Activated CD8-positive, alpha-beta T cell treated with anti-CD3 and anti-CD28 coated beads for 36 hours (primary cell): ENCODE measurements around the gene DNM3. TPM values are rescaled to one million over a fixed set of nuclear protein-coding genes. Genes with fewer than 3 reads are reported as not detected.

ENCODE experiments used
- ATAC-seq: fragments of 200-7000 bp; cut with Tn5 transposase; one replicate; pipeline ENCODE4 v1.10.0; 2021; ENCODE audit warnings: mild to moderate bottlenecking, moderate library complexity
- CTCF ChIA-PET: fragments of 350-600 bp; sonication (Branson Sonifier 250); formaldehyde crosslinking; loops from one replicate; lab custom pipeline; 2021; ENCODE audit warnings: antibody characterized with exemption; lab: Charles Lee
- POLR2A ChIA-PET: fragments of 350-600 bp; sonication (Branson Sonifier 250); formaldehyde crosslinking; loops from one replicate; lab custom pipeline; 2021; ENCODE audit warnings: antibody characterized with exemption; lab: Charles Lee
- DNase-seq: peaks from one replicate; pipeline ENCODE4 v3.0.0-alpha.2; 2020
- H3K27ac Mint-ChIP-seq: one replicate; pipeline ENCODE4 v1.8.0; 2021; ENCODE audit warnings: mild to moderate bottlenecking, mixed read lengths
- H3K27me3 Mint-ChIP-seq: one replicate; pipeline ENCODE4 v1.8.0; 2021; ENCODE audit warnings: mixed read lengths
- H3K36me3 Mint-ChIP-seq: one replicate; pipeline ENCODE4 v1.8.0; 2021; ENCODE audit warnings: low read depth, mixed read lengths
- H3K4me1 Mint-ChIP-seq: one replicate; pipeline ENCODE4 v1.8.0; 2021; ENCODE audit warnings: low read depth, mixed read lengths
- H3K4me3 Mint-ChIP-seq: one replicate; pipeline ENCODE4 v1.8.0; 2021; ENCODE audit warnings: mild to moderate bottlenecking, moderate library complexity, mixed read lengths
- H3K9me3 Mint-ChIP-seq: one replicate; pipeline ENCODE4 v1.8.0; 2021; ENCODE audit warnings: mixed read lengths
- intact Hi-C: fragments of 100-400 bp; cut with micrococcal nuclease; formaldehyde crosslinking; loops from one replicate; pipeline ENCODE4 v1.10.0; 2022
- total RNA-seq, 2 experiments: library from RNA; stranded (reverse); gene quantifications; one replicate each; pipeline ENCODE4 v1.2.3, GENCODE V29; 2021
- TF ChIP-seq, protein P1 (sequence below): fragments of 200-600 bp; IDR thresholded peaks from one replicate; pipeline ENCODE4 v1.8.0; 2022; ENCODE audit warnings: antibody characterized with exemption, mild to moderate bottlenecking

DNM3 gene
- total RNA-seq, 2 experiments from 2014 or later = 0.58 to 1.1 TPM

DNA sequence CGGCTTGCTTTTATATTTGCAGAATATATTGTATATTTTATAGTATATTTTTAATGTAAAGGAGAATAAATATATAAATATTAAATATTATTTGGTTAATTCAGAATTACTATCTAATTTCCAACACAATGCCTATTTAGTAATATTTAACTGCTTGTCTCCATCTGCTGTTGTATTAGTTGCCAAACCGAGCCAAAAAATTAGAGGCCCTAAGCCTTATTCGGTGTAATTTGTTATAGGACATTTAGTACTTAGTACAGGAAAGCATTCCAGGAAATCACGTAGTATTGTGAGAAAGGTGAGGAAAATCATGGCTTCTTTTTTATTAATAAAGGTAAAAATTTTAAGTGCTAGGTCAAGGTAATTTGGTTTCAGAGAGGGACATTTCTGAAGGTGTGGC is 93.8 kb downstream of the DNM3 start:
- intact Hi-C loops = no loop called here
- ATAC-seq (no peak), DNase-seq (no peak)
- H3K27ac Mint-ChIP-seq = no peak overlapping the region
- H3K4me1 Mint-ChIP-seq = no peaks in the 10 kb centered on the region
- ChIA-PET POLR2A (no interaction called here), CTCF (no interaction called here)
- no peaks in the 10 kb centered on the region for H3K36me3 Mint-ChIP-seq
- TF ChIP-seq, protein P1, sequence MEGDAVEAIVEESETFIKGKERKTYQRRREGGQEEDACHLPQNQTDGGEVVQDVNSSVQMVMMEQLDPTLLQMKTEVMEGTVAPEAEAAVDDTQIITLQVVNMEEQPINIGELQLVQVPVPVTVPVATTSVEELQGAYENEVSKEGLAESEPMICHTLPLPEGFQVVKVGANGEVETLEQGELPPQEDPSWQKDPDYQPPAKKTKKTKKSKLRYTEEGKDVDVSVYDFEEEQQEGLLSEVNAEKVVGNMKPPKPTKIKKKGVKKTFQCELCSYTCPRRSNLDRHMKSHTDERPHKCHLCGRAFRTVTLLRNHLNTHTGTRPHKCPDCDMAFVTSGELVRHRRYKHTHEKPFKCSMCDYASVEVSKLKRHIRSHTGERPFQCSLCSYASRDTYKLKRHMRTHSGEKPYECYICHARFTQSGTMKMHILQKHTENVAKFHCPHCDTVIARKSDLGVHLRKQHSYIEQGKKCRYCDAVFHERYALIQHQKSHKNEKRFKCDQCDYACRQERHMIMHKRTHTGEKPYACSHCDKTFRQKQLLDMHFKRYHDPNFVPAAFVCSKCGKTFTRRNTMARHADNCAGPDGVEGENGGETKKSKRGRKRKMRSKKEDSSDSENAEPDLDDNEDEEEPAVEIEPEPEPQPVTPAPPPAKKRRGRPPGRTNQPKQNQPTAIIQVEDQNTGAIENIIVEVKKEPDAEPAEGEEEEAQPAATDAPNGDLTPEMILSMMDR = no peak
- H3K4me3 Mint-ChIP-seq = no peak overlapping the region
- H3K27me3 Mint-ChIP-seq = peaks cover 2% of the 10 kb centered on the region
- H3K9me3 Mint-ChIP-seq = no peaks in the 10 kb centered on the region

DNA sequence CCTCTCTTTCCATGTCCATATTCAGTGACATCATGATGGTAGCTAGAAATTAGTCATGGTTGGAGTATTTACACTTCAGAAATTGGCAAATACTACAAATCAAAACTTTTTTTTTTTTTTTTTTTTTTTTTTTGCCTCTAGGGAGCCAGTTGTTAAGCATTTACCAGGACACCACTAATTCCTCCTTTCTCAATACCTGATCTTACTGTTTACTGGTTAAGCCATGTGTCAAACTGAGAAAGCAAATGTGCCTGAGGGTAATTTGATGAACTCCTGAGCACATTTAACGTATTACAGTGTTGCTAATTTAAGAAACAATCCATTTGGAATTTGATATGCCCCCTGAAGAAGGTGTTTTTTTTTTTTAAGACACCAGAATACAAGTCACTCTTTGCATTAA is 94.4 kb downstream of the DNM3 start:
- H3K36me3 Mint-ChIP-seq = no peaks in the 10 kb centered on the region
- no peaks in the 10 kb centered on the region for H3K9me3 Mint-ChIP-seq
- TF ChIP-seq, protein P1 = no peak
- no peak overlapping the region for H3K27ac Mint-ChIP-seq
- POLR2A ChIA-PET = no interaction called here
- no peak for DNase-seq
- CTCF ChIA-PET = no interaction called here
- no peak overlapping the region for H3K4me3 Mint-ChIP-seq
- intact Hi-C loops = no loop called here
- H3K4me1 Mint-ChIP-seq = no peaks in the 10 kb centered on the region
- H3K27me3 Mint-ChIP-seq = peaks cover 2% of the 10 kb centered on the region
- no peak for ATAC-seq

DNA sequence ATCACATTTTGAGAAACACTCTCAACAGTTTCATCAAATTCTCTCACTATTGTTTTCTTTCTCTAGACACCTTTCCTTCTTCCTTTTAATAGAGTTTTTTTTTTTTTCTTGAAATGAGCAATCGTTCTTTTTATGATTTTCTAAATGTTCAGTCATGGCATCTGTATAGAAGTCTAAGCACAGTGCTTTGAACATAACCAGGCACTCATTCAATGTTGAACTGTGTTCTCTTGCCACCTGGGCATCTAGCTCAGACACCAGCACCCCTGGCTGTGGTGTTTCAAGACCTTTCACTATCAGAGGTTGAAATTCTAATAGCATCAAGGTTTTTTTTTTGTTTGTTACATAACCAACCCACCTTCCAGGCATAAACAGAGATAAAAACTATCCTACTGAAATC is 96.6 kb downstream of the DNM3 start:
- no peaks in the 10 kb centered on the region for H3K4me1 Mint-ChIP-seq
- TF ChIP-seq, protein P1 = no peak
- H3K27ac Mint-ChIP-seq = no peak overlapping the region
- ATAC-seq = no peak
- H3K36me3 Mint-ChIP-seq = no peaks in the 10 kb centered on the region
- CTCF ChIA-PET = interaction anchor here (1.7 kb wide), 1 partner anchor 10 kb away, joined by 5 read pairs; no protein-coding TSS in a partner anchor
- peaks cover 2% of the 10 kb centered on the region for H3K27me3 Mint-ChIP-seq
- no peak overlapping the region for H3K4me3 Mint-ChIP-seq
- intact Hi-C loops = no loop called here
- H3K9me3 Mint-ChIP-seq = no peaks in the 10 kb centered on the region
- DNase-seq = no peak
- POLR2A ChIA-PET = no interaction called here

DNA sequence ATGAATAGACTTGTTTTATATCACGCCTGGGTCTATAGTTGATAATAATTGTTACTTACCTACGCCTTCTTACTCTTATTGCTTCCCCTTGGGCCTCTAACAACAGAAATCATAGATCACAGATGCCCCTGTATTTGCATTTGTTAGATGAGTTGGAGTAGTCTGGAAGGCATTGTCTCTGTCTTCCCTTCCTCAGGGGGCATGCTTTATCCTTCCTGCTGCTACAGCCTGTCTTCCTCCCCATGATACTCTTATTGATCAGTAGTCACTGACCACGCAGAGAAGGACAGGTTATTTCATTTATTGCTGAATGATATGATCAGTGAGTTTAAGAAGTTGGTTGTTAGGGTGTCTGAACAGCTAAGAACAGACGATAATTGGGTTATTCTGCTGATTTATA is 98.4 kb downstream of the DNM3 start:
- Mint-ChIP-seq H3K4me1 (no peaks in the 10 kb centered on the region), H3K4me3 (no peak overlapping the region), H3K27me3 (peaks cover 2% of the 10 kb centered on the region), H3K27ac (no peak overlapping the region), H3K9me3 (no peaks in the 10 kb centered on the region), H3K36me3 (no peaks in the 10 kb centered on the region)
- TF ChIP-seq, protein P1 = no peak
- ChIA-PET POLR2A (no interaction called here), CTCF (interaction anchor here (1.2 kb wide), 1 partner anchor 11 kb away, joined by 3 read pairs; no protein-coding TSS in a partner anchor)
- ATAC-seq (no peak), DNase-seq (no peak)
- intact Hi-C loops = no loop called here

DNA sequence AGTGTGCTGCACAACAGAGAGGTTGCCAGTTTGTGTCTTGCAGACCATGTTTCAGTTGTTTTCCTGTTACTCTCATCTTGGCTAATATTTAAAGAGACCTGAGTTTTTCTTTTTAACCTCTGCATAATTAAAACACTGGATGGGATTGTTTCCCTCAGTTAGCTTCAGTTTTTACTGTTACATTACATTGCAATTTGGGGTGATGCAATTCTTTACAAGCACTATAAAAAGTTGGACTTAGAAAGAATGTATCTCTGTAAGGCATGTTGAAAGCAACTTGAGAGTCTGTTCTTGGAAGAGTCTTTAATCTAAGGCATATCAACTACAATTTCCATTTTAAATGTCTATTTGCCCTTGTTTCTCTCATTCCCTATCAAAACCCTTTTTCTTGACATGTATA is 99.1 kb downstream of the DNM3 start:
- intact Hi-C loops = no loop called here
- no peak for DNase-seq
- ChIA-PET POLR2A (no interaction called here), CTCF (no interaction called here)
- ATAC-seq = no peak
- no peak overlapping the region for H3K27ac Mint-ChIP-seq
- no peaks in the 10 kb centered on the region for H3K36me3 Mint-ChIP-seq
- peaks cover 2% of the 10 kb centered on the region for H3K27me3 Mint-ChIP-seq
- H3K4me3 Mint-ChIP-seq = no peak overlapping the region
- no peaks in the 10 kb centered on the region for H3K4me1 Mint-ChIP-seq
- H3K9me3 Mint-ChIP-seq = no peaks in the 10 kb centered on the region
- TF ChIP-seq, protein P1 = no peak
